GM12878 (cell line): ENCODE results near the gene PDE11A. TPM values are rescaled to one million over a fixed set of nuclear protein-coding genes. Genes with fewer than 3 reads are reported as not detected.

Source experiments
- ATAC-seq: fragments of 200-7000 bp; cut with Tn5 transposase; 3 replicates; pipeline ENCODE4 v1.9.1; 2020; ENCODE audit warnings: mild to moderate bottlenecking, moderate library complexity
- BruUV-seq: library from RNA; stranded (reverse); fragments of 400-500 nt; replicated peaks from 2 replicates; lab custom pipeline; 2021; lab: Mats Ljungman, UMichigan
- CTCF ChIA-PET: fragments of 300-600 bp; sonication (Branson Sonifier 250); formaldehyde crosslinking; extraction: SDS; loops from one replicate; lab custom pipeline; 2021; ENCODE audit warnings: inconsistent platforms; lab: Yijun Ruan, JAX
- POLR2A ChIA-PET: fragments of 350-600 bp; formaldehyde crosslinking; extraction: SDS; loops from one replicate; lab custom pipeline; 2021; ENCODE audit warnings: inconsistent platforms; lab: Charles Lee
- RAD21 ChIA-PET: fragments of 300-600 bp; sonication (Branson Sonifier 250); formaldehyde crosslinking; loops from one replicate; lab custom pipeline; 2023; ENCODE audit warnings: antibody characterized with exemption; ENCODE audit not compliant: unreplicated experiment; lab: Charles Lee
- SMC1A ChIA-PET: fragments of 300-600 bp; sonication (Branson Sonifier 250); formaldehyde crosslinking; loops from one replicate; lab custom pipeline; 2023; ENCODE audit not compliant: unreplicated experiment, uncharacterized antibody; lab: Charles Lee
- DNase-seq: peaks from one replicate; pipeline ENCODE4 v3.0.0-alpha.2; 2011; ENCODE audit warnings: low read depth, low spot score
- FAIRE-seq: peaks from 3 replicates; lab custom pipeline; 2011; peaks lifted over from hg19 to GRCh38; lab: Jason Lieb, UNC
- H2AFZ ChIP-seq: 2 replicates; pipeline ENCODE4 v1.6.0; 2011; ENCODE audit warnings: low read depth, low read length, control low read depth; ENCODE audit not compliant: control insufficient read depth
- H3K27ac ChIP-seq: 2 replicates; pipeline ENCODE4 v1.5.1; 2011; ENCODE audit warnings: control low read depth; ENCODE audit not compliant: control insufficient read depth, insufficient read depth
- H3K27me3 ChIP-seq, 2 experiments: replicated peaks in 1 of 2; 2 replicates each; pipeline versions ENCODE4 v1.6.0 to v1.6.1; 2011; ENCODE audit warnings: low read length in 1 of 2; ENCODE audit not compliant: control insufficient read depth in 2 of 2, insufficient read depth in 2 of 2
- H3K36me3 ChIP-seq, 2 experiments: 2 replicates each; pipeline ENCODE4 v1.5.1; 2011; ENCODE audit warnings: low read length in 1 of 2; ENCODE audit not compliant: control insufficient read depth in 2 of 2, insufficient read depth in 2 of 2
- H3K4me1 ChIP-seq: 2 replicates; pipeline ENCODE4 v1.6.1; 2011; ENCODE audit warnings: mild to moderate bottlenecking, low read length, moderate library complexity, mixed read lengths; ENCODE audit not compliant: control insufficient read depth, insufficient read depth
- H3K4me2 ChIP-seq: 2 replicates; pipeline ENCODE4 v1.6.0; 2011; ENCODE audit warnings: control low read depth; ENCODE audit not compliant: control insufficient read depth, insufficient read depth
- H3K4me3 ChIP-seq: fragments of 200-600 bp; sonication (generic); 2 replicates; pipeline ENCODE4 v1.5.1; 2016
- H3K79me2 ChIP-seq: 2 replicates; pipeline ENCODE4 v1.6.0; 2011; ENCODE audit warnings: low read length; ENCODE audit not compliant: control insufficient read depth, insufficient read depth
- H3K9ac ChIP-seq: 2 replicates; pipeline ENCODE4 v1.8.0; 2011; ENCODE audit warnings: low read length, control low read depth, mixed read lengths; ENCODE audit not compliant: control insufficient read depth, insufficient read depth
- H3K9me3 ChIP-seq: replicated peaks from 3 replicates; pipeline ENCODE4 v1.5.1; 2011; ENCODE audit warnings: mild to moderate bottlenecking, low read length; ENCODE audit not compliant: control insufficient read depth, insufficient read depth
- H4K20me1 ChIP-seq: 2 replicates; pipeline ENCODE4 v1.6.0; 2011; ENCODE audit not compliant: control insufficient read depth, insufficient read depth
- ASH2L ChIP-seq: fragments of 300-600, 200-600 bp; sonication (generic); IDR thresholded peaks from 2 replicates; pipeline ENCODE4 v1.6.1; 2017; ENCODE audit warnings: low read depth, mild to moderate bottlenecking, borderline replicate concordance
- HSF1 ChIP-seq: fragments of 150-350 bp; IDR thresholded peaks from 2 replicates; pipeline ENCODE4 v1.6.1; 2014; ENCODE audit warnings: mild to moderate bottlenecking, low read depth, low read length
- NFIC ChIP-seq: IDR thresholded peaks from 2 replicates; pipeline ENCODE4 v1.6.1; 2012; ENCODE audit warnings: low read depth, mild to moderate bottlenecking, inconsistent platforms, low read length, moderate library complexity
- PAX8 ChIP-seq: fragments of 450-650 bp; IDR thresholded peaks from 2 replicates; pipeline ENCODE4 v1.6.1; 2017; ENCODE audit warnings: mild to moderate bottlenecking, moderate library complexity
- PBX3 ChIP-seq: IDR thresholded peaks from 2 replicates; pipeline ENCODE4 v1.6.1; 2011; ENCODE audit warnings: mild to moderate bottlenecking, low read depth, low read length, moderate library complexity; ENCODE audit not compliant: insufficient replicate concordance
- RCOR1 ChIP-seq: conservative IDR thresholded peaks from 2 replicates; pipeline ENCODE4 v1.6.1; 2012; ENCODE audit warnings: low read depth, low read length, improper control_type of control experiment
- RFX5 ChIP-seq: IDR thresholded peaks from 2 replicates; pipeline ENCODE4 v1.6.1; 2011; ENCODE audit warnings: low read depth, low read length, improper control_type of control experiment
- USF2 ChIP-seq: IDR thresholded peaks from 2 replicates; pipeline ENCODE4 v1.6.1; 2011; ENCODE audit warnings: low read depth, low read length, improper control_type of control experiment, borderline replicate concordance
- WRNIP1 ChIP-seq: IDR thresholded peaks from 2 replicates; pipeline ENCODE4 v1.6.1; 2011; ENCODE audit warnings: low read depth, low read length, improper control_type of control experiment, borderline replicate concordance
- in situ Hi-C: fragments of 300-500 bp; cut with MboI; formaldehyde crosslinking; loops from 9 replicates; pipeline ENCODE4 v1.14.3; 2018; ENCODE audit warnings: mixed read lengths
- intact Hi-C: fragments of 100-400 bp; cut with micrococcal nuclease; formaldehyde crosslinking; loops from one replicate; pipeline ENCODE4 v1.14.2; 2022; ENCODE audit not compliant: unreplicated experiment
- polyA plus RNA-seq, 11 experiments: library from polyadenylated mRNA; depleted of rRNA in 4 of 11; unstranded in 6 of 11; stranded (reverse) in 5 of 11; fragments of >200 nt; fragmentation: Nextera tagmentation in 4 of 11; fragmentation: Illumina TruSeq in 1 of 11; extraction: Ambion mirVana in 4 of 11; extraction: Trizol in 1 of 11; gene quantifications; 1 replicate in 1 of 11; 2 replicates in 10 of 11; pipeline versions ENCODE4 v1.2.1 to v1.2.3, GENCODE V29; 2011 to 2016; ENCODE audit warnings: inconsistent platforms in 2 of 11, missing spikeins in 2 of 11, low read depth in 1 of 11
- total RNA-seq, 4 experiments: library from RNA; depleted of rRNA in 3 of 4; stranded (reverse); fragments of >200 nt in 3 of 4; fragmentation: Illumina TruSeq in 1 of 4; extraction: Trizol in 1 of 4; gene quantifications; 2 replicates each; pipeline versions ENCODE4 v1.2.1 to v1.2.3, GENCODE V29; 2013 to 2021

Gene PDE11A
- total and polyA plus RNA-seq, 10 of the 15 experiments (the other 5 are each of a cell fraction or from before 2014, with no cell fraction given): 0.01 to 0.17 (median 0.06) TPM; not detected in 5

GRCh38 chr2:177646241-177646640, 426.3 kb downstream of the PDE11A start:
- H4K20me1 ChIP-seq: no peaks in the 10 kb centered on the region

More at GRCh38 chr2:177646241-177646640, 426.3 kb downstream of the PDE11A start:
- DNase-seq (no peak), ATAC-seq (no peak), FAIRE-seq (no peak)
- H3K4me2 ChIP-seq: no peak overlapping the region
- H2AFZ ChIP-seq: no peak overlapping the region
- no peaks in the 10 kb centered on the region for H3K79me2 ChIP-seq
- H3K4me1 ChIP-seq: no peaks in the 10 kb centered on the region
- BruUV-seq: no TSS peak
- H3K27me3 ChIP-seq: peaks cover 0 to 3% of the 10 kb centered on the region in 2 experiments; a peak in 2 of 4 replicates
- TF ChIP-seq WRNIP1: no peak
- TF ChIP-seq PBX3: no peak
- no peak for TF ChIP-seq ASH2L
- no peak for TF ChIP-seq RFX5
- TF ChIP-seq HSF1: no peak
- TF ChIP-seq NFIC: no peak
- no peak for TF ChIP-seq PAX8
- TF ChIP-seq USF2: no peak
- no peak for TF ChIP-seq RCOR1
- SMC1A ChIA-PET: interaction anchor here (0.8 kb wide), 1 partner anchor 9 kb away, joined by 4 read pairs; no protein-coding TSS in a partner anchor
- no peaks in the 10 kb centered on the region for H3K36me3 ChIP-seq
- POLR2A ChIA-PET: no interaction called here
- H3K9ac ChIP-seq: no peak overlapping the region
- intact Hi-C loops (no loop called here), in situ Hi-C loops (no loop called here)
- RAD21 ChIA-PET: no interaction called here
- no peaks in the 10 kb centered on the region; the same call in 2 of the 3 replicates for H3K9me3 ChIP-seq
- no peak overlapping the region for H3K4me3 ChIP-seq
- CTCF ChIA-PET: interaction anchor here (1.6 kb wide), 1 partner anchor 42 kb away, joined by 3 read pairs; no protein-coding TSS in a partner anchor
- no peak overlapping the region for H3K27ac ChIP-seq
